Measurements from ENCODE around the gene ERV3-1.

GRCh38 chr7:64947252-64948000 lies 59.1 kb downstream of the ERV3-1 start:
- TF ChIP-seq EZH2phosphoT487 (IDR thresholded peaks at IDR 0.05; ENCODE audit: borderline replicate concordance, low read depth, low read length) (no peak), CTCF (conservative IDR thresholded peaks at IDR 0.05; ENCODE audit: low read length) (no peak)

All from OCI-LY7 (cell line).